Activated naive CD4-positive, alpha-beta T cell treated with anti-CD3 and anti-CD28 coated beads, Interleukin-2, amount 50 U/mL, for 16 hours (primary cell): ENCODE data around the gene NCL.

Source experiments
- DNase-seq: peaks from one replicate; pipeline ENCODE4 v3.0.0-alpha.2; 2020

NCL gene, protein sequence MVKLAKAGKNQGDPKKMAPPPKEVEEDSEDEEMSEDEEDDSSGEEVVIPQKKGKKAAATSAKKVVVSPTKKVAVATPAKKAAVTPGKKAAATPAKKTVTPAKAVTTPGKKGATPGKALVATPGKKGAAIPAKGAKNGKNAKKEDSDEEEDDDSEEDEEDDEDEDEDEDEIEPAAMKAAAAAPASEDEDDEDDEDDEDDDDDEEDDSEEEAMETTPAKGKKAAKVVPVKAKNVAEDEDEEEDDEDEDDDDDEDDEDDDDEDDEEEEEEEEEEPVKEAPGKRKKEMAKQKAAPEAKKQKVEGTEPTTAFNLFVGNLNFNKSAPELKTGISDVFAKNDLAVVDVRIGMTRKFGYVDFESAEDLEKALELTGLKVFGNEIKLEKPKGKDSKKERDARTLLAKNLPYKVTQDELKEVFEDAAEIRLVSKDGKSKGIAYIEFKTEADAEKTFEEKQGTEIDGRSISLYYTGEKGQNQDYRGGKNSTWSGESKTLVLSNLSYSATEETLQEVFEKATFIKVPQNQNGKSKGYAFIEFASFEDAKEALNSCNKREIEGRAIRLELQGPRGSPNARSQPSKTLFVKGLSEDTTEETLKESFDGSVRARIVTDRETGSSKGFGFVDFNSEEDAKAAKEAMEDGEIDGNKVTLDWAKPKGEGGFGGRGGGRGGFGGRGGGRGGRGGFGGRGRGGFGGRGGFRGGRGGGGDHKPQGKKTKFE

DNA sequence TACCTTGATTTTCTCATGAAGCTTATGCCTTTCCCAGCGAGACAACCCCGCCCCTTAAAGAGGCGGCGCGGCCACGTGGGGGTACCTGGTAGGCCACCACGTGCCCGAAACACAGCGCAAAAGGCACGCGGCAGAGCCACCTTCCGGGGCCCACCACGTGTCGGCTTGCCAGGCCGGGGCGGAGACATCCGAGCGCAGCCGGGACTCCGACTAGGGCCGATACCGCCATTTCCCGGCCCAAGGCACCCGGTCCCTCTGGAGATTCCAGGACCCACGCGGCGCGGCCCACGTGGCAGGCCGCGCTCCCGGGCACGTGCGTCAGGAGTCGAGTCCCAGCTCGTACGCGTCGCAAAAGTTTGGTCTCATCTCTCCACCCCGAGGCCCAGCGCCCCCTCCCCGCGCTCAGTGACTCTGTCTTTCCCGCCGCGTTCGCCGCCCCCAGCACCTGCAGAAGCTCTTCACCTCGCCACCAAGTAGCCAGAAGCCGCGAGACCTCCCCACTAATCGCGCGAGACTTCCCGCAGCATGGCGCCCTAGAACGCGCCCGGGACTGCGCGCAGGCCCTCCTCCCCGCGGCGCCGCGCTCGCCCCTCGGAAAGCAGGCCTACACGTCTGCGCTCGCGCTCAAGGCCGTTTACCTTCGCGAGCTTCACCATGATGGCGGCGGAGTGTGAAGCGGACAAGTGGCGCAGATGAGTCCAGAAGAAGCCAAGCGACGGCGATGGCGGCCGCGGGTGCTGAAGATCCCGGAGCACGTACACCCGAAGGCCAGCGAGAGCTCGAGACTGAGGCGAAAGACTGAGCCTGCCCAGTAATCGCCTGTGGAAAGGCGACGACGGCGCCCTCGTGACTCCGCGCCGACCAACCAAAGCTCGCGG, at the start of gene NCL:
Gene NCL (minus strand): TSS at position 787 of the 878 bp plus-strand sequence. CDS start 131 bp downstream, at position 656.
- peak; percentile 92 for DNase-seq

DNA sequence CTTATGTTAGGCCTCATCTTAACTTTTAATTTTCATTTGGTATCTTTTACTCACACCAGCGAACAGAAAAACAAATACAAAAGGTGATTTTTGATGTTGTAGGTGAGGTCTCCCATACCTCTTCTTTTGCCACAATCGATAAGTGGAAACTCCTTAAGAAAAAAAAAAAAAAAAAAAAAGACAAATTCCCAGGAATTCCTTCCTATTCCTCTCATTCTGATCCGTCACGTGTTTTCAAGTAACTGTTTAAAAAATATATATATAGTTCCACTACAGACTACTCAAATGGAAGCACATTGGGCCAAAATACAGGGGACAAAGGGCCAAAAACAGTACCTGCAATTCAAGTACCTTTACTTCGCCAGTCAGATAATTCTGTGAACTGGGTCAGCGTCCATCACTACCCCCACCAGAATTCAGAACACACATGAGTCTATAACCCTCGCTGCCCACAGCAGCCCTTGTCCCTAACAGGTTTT, 49.5 kb upstream of the NCL start:
- no peak for DNase-seq

DNA sequence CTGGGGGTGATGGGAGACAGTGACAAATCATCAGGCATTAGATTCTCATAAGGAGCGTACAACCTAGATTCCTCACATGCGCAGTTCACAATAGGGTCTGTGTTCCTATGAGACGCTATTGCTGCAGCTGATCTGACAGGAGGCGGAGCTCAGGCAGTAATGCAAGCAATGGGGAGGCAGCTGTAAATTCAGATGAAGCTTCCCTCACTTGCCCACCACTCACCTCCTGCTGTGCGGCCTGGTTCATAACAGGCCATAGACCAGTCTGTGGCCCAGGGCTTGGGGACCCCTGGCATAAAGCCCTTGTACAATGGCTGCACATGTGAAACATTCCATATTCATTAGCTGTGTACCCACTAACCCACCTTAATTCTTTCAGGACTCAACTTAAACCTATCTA, 47.9 kb upstream of the NCL start:
- no peak for DNase-seq

DNA sequence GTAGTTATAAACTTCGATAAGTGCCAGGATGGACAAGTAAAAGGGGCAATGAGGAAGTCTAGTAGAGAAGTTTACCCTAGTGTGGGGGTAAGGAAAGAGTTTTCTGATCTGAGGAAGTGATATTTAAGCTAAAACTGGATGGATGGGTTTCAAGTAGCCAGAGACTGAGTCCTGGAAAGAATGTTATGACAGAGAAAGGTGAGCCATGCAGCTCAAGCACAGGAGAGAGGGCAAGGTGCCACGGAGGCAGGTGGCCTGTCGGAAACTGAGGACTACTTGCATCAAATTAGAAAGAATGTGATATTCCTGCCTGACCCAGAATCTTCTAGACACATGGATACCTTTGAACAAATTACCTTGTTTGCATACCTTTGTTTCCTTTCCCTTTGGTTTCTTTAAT, 39.5 kb upstream of the NCL start:
- DNase-seq = no peak

DNA sequence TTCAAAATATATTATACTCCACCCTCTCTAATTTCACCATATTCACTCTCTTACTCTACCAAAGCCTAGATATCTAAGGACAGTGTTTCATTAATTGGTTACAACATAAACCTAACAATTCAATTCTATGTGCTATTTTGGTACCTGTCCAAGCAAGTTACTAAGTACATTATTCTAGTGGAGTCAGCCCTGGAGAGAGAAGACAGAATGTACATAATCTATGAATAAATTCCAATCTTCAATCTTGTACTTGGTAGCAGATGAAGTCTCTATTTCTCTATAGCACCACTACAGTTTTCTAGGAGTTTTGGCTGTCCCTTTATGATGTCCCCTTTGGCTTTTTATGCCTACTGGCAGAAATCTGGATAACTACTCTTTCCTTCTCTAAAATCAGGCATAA, 38.3 kb upstream of the NCL start:
- no peak for DNase-seq

DNA sequence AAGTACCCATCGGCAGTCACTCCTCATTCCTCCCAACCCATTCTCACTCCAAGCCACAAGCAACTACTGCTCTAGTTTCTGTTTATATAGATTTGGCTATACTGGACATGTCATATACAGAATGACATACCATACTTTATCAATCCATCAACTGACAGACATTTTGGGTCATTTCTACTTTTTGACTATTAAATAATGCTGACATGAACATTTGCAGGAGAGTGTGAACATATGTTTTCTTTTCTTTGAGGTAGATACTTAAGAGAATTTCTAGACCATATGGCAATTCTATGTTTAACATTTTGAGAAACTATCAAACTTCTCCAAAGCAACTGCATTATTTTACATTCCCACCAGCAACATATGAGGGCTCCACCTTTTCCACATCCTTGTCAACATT, 33.4 kb upstream of the NCL start:
- no peak for DNase-seq

DNA sequence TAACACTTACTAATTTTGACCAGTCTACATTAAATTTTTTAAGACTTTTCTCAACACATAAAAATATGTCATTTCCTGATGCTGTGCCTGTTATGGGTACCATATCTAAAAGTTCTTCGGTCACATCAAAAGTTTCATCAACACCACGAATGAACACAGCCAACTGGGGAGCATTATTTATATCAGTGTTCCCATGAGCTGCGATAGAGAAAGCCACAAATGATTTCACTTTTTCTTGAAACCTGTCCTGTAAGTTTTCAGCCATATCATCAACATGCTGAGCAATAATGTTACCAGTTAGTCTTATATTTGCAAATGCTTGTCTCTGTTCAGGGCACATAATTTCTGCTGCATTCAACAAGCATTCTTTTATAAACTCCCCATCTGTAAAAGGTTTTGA, 30.4 kb upstream of the NCL start:
- DNase-seq = no peak

DNA sequence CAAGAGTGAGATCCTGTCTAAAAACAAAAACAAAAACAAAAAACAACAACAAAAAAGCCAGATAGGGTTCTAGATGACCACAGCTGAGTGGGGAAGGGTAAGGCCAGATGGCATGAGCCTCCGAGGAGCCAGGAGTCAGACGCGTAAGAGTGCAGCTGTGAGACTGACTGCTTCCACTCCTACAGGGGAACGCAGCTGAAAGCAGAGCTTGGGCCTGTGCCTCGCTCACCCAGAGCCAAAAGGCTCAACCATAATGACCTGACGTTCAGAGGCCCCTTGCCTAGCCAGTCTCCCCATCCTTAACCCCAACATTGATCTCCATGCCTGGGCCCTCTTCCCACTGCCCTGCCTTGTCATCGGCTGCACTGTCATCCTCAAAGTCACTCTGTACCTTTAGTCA, 26.5 kb upstream of the NCL start:
- DNase-seq = no peak

DNA sequence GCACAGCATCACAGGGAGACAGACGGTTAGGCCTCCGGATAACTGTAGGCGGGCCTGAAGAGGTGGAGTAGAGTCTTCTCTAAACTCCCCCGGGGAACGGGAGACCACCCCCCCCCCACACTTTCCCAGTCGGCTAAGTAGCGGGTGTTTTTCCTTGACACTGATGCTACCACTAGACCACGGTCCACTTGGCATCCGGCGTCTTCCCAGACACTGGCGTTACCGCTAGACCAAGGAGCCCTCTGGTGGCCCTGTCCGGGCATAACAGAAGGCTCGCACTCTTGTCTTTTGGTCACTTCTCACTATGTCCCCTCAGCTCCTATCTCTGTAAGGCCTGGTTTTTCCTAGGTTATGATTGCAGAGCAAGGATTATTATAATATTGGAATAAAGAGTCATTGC, 25.7 kb upstream of the NCL start:
- no peak for DNase-seq

DNA sequence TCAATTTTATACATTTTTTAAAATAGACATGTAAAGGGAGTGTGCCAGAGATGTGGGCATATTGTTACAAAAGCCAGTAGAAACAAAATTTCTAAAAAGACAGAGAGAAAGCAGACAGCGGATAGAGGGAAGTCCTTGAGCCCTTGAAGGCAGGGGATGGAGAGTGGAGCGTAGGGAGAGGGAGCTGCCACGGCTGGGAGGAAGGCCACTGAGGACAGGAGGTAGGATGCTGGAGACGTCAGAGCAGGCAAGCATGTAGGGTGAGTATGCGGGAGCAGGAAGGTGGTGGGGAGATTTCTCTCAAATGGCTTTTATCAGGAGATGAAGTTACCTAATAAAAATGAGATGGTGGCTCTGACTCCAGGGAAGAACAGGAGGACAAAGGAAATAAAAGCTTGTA, 24.0 kb upstream of the NCL start:
- no peak for DNase-seq

DNA sequence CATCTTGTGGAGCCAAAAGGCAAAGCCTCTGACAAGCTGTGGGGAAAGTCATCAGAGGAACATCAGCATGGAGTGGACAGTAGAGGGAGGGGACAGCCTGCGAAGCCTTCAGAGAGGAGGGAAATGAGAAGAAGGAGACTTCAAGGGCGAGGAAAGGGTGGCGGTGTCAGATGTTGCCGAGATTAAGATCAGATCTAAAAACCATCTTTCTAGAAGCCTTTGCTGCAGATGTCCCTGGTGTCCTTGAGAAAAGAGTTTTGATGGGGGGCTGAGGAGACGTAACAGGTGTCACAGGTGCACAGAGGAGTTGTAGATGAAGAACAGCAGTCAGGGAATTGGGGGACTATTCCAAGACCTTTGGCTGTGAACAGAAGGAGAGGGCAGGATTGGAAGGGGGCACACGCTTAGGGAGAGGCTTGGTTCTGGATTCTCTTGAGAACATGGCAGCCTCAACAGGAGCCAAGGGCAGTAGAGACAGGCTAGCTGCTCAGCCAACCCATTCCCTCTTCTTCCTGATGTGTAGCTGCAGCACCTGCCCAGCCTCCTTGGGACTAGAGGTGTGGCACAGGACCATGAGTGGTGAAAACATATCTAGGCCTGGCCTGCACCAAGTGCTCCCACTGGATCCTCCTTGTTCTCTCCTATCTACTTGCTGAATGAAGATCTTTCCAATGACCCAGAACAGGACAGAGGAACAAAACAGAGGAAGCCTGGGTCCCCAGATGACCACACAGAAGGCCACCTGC, 22.7 kb upstream of the NCL start:
- no peak for DNase-seq

DNA sequence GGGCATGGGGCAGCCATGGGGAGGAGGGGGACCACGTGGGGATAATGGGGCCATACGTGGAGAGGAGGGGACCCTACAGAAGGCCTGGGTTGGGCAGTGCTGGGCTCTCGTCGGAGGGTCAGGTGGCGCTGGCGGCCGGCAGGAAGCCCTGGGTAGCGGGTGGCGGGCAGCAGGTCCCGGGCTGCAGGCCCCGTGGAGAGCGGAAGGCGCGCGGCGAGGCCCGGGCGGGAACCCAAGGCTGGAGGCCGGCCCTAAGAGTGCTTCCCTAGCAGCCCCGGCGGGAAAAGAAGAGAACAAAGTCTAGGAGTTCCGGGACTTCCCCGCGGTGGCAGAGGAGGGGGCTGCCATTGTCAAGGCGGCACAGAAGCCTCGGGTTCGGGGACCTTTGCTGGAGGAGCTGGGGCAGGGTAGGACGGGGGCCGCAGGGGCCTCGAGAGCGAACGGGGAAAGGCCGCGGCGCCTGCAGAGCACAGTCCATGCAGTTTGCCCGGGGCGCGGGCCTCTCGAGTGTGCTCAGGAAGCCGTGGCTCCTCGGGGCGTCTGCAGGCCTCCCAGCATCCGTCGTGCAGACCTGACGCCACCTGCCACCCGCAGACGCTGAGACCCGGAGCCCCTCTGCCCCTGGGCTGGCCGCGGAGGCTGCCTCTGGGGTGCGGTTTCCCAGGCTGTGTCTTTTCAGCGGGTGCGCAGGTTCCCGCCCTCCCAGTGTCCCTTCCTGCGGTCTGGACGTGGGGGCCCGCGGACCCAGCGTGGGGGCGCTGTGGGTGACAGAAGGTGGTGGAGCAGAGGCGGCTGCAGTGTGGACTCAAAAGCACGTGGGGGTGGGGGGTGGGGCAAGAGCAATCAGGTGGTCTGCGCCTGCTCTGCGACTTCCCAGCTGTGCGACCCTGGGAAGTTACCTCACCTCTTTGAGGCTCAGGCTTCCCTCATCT, 19.4 kb upstream of the NCL start:
- DNase-seq = peak; percentile 52

DNA sequence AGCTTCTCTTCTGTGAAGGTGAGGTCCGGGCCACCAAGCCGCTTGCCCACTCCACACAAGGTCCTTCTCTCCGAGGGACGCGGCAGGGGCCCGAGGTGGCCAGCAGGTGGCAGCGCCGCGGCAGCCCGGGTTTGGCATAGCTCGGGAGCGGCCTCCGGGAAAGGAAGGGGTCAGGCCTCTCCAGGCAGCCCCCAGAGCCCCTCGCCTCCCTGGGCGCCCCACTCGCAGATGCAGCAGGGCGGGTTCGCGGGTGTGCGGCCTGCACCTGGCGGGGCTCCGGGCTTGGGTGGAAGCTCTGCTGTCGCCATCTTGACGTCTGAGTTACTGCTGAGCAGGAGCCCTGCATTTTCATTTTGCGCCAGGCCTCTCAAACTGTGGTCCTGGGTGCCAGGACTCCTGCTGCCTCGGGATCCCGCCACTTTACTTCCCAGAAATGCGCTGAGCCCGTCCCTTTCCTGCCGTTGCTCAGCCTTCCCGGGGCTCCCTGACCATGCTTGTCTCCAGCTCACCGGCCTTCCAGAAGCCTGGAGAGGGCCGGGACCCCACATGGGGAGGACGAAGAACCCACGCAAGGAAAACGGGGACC, 18.6 kb upstream of the NCL start:
- peak; percentile 78 for DNase-seq

DNA sequence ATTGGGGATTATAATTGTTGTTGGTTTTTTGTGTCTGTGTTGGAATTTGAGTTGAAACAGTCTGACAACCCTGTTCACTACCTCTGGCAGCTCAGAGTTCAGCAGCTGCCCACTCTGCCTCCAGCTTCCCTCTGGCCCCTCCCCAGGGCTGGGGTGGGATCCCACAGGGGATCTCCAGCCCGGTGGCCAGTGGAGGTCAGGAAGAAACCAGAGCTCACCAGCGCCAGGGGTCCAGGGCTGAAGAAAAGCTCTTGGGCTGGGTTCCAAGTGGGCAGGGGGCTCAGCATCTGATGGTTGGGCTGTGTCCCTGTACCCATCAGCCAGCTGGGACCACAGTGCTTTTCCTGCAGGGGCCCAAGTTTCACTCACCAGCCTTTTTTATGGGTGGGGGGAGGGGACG, 16.5 kb upstream of the NCL start:
- DNase-seq = no peak

DNA sequence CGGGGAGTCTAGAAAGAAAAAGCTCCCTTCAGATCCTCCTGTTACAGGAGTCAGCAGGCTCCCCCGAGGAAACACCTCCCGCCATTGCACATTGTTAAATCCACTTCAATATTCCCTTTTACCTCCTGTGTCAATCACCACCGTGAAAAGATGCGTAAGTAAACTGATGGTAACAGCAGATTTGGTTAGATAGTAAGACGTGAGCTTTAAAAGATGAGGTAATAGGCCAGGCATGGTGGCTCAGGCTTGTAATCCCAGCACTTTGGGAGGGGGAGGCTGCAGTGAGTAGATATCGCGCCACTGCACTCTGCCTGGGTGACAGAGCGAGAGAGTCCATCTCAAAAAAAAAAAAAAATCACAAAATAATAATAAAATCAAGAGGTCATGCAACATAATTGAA, 15.2 kb upstream of the NCL start:
- no peak for DNase-seq

DNA sequence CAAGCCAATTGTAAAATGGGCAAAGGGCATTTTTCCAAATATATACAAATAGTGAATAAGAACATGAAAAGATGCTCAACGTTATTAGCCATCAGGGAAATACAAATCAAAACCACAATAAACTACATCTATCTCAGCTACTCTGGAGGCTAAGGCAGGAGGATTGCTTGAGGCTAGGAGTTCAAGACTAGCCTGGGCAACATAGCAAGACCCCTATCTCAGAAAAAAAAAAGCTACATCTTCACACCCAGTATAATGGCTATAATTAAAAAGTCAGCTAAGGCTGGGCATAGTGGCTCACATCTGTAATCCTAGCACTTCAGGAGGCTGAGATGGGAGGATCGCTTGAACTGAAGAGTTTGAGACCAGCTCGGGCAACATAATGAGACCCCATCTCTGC, 12.6 kb upstream of the NCL start:
- DNase-seq = no peak

DNA sequence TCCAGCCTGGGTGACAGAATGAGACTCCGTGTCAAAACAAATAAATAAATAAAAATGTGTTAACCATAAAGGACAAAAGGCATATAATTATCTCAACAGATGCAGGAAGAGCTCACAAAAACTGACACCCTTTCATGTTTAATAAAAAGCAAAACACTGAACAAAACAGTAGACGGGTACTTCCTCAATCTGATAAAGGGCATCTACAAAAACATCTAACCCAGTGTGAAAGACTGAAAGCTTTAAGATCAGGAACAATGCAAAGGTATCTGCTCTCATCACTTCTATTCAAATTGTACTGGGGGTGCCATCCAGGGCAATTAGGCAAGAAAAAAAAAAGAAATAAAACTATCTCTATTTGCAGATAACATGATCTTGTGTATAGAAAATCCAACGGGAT, 11.7 kb upstream of the NCL start:
- no peak for DNase-seq

DNA sequence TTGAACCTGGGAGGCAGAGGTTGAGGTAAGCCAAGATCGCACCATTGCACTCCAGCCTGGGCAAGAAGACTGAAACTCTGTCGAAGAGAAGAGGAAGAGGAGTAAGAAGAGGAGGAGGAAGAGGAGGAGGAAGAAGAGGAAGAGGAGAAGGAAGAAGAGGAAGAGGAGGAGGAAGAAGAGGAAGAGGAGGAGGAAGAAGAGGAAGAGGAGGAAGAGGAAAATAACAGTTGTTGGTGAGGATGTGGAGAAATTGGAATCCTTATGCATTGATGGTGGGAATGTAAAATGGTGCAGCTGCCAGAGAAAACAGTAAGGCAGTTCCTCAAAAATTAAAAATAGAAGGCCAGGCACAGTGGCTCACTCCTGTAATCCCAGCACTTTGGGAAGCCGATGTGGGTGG, 8.5 kb upstream of the NCL start:
- no peak for DNase-seq

DNA sequence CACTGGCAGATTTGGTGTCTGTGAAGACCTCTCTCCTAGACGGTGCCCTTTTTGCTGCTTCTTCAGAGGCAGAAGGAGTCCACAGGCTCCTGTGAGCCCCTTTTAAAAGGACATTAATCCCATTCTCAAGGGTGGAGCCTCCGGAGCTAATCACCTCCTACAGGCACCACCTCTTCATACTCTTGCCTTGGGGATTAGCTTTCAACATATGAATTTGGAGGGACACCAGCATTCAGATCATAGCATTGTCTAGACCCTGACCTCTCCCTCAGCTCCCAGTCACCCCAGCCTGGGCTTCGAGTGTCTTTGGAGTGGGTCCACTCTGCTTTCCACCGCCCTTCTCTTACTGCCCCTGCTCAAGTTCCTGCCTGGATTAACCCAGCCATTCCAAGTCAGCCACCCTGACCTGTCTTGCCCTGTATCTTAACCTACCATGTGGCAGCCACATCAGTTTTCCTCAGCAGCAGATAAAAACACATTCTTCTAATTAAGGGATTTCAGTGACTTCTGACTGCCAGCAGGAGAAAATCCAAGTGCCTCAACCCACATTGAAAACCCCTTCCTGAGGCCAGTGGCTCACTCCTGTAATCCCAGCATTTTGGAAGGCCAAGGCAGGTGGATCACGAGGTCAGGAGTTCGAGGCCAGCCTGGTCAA, 6.1 kb upstream of the NCL start:
- no peak for DNase-seq

DNA sequence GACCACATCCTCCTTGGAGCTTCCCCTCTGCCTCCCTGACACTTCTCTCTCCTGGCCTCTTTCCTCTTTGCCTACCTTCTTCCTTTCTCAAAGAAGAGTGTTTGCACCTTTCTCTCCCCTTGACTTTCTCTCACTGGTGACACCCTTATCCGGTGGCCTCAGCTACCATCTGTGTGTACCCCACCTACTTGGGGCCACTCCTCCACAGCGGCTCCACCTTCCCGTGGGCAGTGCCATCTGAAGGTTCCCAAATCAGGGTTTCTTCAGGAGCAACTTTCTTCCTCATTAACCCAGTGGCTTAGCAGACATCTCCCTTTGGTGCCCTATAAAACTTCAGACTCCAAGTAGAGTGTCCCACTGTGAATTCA, 5.3 kb upstream of the NCL start:
- no peak for DNase-seq
